ENCODE results near the gene CASP12.

CASP12 gene

DNA sequence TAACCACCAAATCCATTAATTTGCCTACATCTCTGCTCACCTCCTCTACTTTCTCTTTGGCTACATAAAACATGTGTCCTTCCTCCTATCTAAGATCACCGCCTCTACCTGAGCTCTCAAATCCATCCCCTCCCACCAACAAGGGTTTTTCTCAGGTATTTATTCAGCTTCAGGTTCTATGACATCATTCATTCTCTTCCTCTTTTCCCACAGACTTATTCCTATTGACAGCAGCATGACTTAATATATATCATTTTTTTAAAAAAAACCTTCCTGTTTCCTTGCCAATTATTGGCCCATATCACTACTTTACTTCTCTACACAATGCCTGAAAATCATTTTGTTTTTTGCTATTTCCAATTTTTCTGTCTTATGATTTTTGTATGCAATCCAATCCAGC, 4.4 kb downstream of the CASP12 start:
- CTCF ChIA-PET: interaction anchor here (1.9 kb wide), 1 partner anchor 11 kb away, joined by 6 read pairs; no protein-coding TSS in a partner anchor
- POLR2A ChIA-PET: no interaction called here
- TF ChIP-seq, protein P1, sequence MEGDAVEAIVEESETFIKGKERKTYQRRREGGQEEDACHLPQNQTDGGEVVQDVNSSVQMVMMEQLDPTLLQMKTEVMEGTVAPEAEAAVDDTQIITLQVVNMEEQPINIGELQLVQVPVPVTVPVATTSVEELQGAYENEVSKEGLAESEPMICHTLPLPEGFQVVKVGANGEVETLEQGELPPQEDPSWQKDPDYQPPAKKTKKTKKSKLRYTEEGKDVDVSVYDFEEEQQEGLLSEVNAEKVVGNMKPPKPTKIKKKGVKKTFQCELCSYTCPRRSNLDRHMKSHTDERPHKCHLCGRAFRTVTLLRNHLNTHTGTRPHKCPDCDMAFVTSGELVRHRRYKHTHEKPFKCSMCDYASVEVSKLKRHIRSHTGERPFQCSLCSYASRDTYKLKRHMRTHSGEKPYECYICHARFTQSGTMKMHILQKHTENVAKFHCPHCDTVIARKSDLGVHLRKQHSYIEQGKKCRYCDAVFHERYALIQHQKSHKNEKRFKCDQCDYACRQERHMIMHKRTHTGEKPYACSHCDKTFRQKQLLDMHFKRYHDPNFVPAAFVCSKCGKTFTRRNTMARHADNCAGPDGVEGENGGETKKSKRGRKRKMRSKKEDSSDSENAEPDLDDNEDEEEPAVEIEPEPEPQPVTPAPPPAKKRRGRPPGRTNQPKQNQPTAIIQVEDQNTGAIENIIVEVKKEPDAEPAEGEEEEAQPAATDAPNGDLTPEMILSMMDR (IDR thresholded peaks at IDR 0.05; ENCODE audit: control extremely low read depth, extremely low read depth, low read depth, missing control alignments): no peak
- no peak for DNase-seq (ENCODE audit: extremely low spot score)

DNA sequence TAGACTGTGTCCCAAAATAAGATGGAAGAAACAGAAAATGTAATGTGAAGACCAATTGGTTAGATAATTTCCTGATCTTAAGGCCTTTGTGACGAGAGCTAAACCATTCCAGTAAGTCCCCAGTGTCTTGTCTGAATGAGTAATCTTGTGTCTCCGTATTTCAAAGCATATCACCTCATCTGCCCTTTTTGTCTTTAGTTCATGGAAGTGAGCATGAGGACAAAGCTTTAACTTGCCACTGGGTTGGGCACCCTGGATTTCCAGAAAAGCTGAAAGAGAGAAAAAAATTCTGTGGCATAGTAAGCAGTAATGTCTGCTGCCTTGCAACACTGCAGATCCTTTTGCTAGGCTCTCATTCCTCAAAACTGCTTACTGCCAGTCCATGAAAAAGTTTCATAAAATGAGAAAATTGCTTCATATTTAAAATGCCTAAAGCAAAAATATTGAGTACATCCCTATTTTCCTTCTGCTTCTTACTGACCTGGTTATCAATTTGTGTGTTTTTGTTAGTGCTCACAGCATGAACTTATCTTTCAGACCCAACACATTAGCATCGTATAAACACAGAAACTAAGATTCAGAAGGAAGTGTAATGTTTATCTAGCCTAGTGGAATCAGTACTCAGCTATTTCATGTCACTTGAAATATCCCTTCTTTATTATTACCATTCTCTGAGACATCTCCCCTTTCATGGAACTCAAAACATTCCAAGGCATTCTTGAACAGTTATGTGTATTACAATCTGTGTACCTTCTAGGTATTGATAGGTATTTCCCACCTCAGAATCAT, 5.3 kb downstream of the CASP12 start:
- POLR2A ChIA-PET: no interaction called here
- CTCF ChIA-PET: interaction anchor here (1.0 to 1.3 kb wide), 2 partner anchors 11 to 13 kb away, joined by 3 read pairs; no protein-coding TSS in a partner anchor
- no peak for DNase-seq (ENCODE audit: extremely low spot score)
- TF ChIP-seq, protein P1 (IDR thresholded peaks at IDR 0.05; ENCODE audit: control extremely low read depth, extremely low read depth, low read depth, missing control alignments): no peak

DNA sequence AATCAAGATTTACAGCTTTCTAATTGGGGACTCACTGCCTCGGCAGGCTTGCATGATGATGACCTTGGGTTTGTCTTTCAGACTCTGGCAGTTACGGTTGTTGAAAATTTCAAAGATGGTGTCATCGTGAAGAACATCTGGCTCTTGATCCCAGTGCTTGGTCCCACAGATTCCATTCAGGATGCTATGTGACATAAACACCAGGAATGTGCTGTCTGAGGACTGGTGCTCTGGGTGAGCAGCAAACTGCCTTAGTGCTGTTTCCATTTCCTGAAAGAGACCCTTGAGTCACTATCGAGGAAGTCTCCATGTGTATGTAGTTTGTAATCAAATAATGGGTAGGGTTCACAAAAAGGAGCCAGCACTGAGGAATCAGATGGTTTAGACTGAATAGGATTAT, 7.1 kb downstream of the CASP12 start:
- ChIA-PET POLR2A (no interaction called here), CTCF (interaction anchor here (1.3 kb wide), 1 partner anchor 11 kb away, joined by 3 read pairs; no protein-coding TSS in a partner anchor)
- TF ChIP-seq, protein P1 (IDR thresholded peaks at IDR 0.05; ENCODE audit: control extremely low read depth, extremely low read depth, low read depth, missing control alignments): no peak
- no peak for DNase-seq (ENCODE audit: extremely low spot score)

DNA sequence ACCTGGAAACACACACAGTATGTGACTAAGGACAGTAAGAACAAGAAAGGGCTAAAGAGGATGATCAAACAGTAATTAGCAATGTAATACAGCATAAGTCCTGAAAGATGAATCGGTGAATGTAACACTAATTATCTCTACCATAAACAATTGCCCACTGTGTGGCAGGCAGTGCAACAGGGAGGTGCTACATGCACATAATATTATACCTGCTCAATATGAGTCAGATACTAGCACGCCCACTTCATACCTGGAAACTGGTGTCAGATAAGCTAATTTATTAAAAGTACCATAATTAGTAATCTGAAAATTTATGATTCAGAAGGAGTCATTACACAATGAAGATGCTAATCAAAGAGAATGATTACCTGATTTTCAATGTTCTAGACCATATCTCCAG, 14.9 kb downstream of the CASP12 start:
- ChIA-PET CTCF (interaction anchor here (2.0 kb wide), 1 partner anchor 11 kb away, joined by 6 read pairs; no protein-coding TSS in a partner anchor), POLR2A (no interaction called here)
- TF ChIP-seq, protein P1 (IDR thresholded peaks at IDR 0.05; ENCODE audit: control extremely low read depth, extremely low read depth, low read depth, missing control alignments): no peak
- DNase-seq (ENCODE audit: extremely low spot score): no peak

DNA sequence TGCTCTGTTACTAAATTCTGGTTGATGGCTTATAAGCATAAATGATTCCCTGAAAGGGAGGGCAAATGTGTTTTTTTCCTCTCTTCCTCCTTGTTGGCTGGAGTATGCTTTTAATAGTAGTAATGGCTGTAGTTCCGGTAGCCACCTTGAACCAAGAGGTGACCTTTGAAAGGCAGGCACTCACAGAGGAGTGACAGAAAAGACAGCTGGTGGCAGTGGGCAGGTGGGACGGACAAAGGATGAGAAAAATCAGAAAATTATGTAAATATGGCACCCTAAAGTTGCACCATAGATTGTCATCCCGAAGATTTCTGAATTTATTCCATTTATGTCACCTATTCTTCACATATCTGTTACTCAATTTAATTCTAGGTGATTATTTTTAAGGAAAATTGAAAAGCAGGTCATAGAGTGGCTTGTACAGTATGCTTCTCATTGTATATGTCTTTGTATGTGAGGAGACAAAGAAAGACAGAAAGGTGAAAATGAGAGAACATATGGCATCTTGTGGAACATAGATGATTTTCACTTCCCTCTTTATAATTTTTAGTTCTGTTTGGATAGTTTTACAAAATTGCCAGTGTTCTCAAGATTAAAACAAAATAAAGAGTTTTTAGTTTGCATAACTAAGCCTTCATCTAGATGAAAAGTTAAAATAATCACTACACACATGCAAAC, 17.0 kb downstream of the CASP12 start:
- TF ChIP-seq, protein P1 (IDR thresholded peaks at IDR 0.05; ENCODE audit: control extremely low read depth, extremely low read depth, low read depth, missing control alignments): no peak
- CTCF ChIA-PET: no interaction called here
- POLR2A ChIA-PET: no interaction called here
- DNase-seq (ENCODE audit: extremely low spot score): peak; percentile 9

DNA sequence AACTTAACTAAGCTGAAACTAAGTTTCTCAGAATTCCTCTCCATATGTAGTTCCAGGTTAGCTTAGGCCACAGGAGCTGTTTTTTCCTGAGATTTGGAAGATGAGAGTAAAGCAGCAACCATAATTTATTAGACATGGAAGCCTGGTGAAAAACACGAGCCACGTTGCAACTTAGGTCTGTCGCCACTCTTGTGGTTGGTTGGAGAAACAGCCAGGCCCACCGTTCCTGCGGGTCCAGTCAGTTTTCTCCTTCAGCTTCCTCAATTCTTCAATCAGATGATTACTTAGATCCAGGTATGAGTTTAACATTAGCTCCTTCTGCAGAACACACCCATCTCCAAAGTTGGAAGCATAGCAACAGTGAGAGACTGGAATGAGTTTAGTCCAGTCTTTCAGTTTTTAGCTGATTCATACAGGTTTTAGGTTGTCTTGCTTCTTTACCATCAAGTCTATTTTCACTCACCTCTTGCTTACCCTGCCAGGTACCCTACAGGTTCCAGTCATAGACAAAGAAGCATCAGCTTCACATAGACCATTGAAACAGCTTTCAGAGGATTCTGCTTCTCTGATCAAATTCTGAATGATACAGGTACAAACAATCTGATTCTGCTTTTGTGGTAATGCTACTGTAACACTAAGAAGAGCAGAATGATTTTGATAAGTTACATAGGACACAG, 18.6 kb downstream of the CASP12 start:
- no peak for DNase-seq (ENCODE audit: extremely low spot score)
- TF ChIP-seq, protein P1 (IDR thresholded peaks at IDR 0.05; ENCODE audit: control extremely low read depth, extremely low read depth, low read depth, missing control alignments): no peak
- CTCF ChIA-PET: interaction anchor here (1.1 to 2.1 kb wide), 3 partner anchors 12 to 28 kb away, joined by 3 to 5 read pairs (median 3); no protein-coding TSS in a partner anchor
- POLR2A ChIA-PET: no interaction called here

Data from GM10248 (cell line).